Measurements from ENCODE around the gene KPTN. TPM values are rescaled to one million over a fixed set of nuclear protein-coding genes. Genes with fewer than 3 reads are reported as not detected.

The KPTN gene
- total RNA-seq, 1 donor from 2014 or later: 12.0 TPM

GRCh38 chr19:47444388-47444821 lies 39.6 kb downstream of the KPTN start:
- peak overlapping the region; percentile 25 for H3K27ac Mint-ChIP-seq (ENCODE audit: unreplicated experiment)
- DNase-seq (ENCODE audit: low spot score): peak; percentile 78
- TF ChIP-seq, protein P1, sequence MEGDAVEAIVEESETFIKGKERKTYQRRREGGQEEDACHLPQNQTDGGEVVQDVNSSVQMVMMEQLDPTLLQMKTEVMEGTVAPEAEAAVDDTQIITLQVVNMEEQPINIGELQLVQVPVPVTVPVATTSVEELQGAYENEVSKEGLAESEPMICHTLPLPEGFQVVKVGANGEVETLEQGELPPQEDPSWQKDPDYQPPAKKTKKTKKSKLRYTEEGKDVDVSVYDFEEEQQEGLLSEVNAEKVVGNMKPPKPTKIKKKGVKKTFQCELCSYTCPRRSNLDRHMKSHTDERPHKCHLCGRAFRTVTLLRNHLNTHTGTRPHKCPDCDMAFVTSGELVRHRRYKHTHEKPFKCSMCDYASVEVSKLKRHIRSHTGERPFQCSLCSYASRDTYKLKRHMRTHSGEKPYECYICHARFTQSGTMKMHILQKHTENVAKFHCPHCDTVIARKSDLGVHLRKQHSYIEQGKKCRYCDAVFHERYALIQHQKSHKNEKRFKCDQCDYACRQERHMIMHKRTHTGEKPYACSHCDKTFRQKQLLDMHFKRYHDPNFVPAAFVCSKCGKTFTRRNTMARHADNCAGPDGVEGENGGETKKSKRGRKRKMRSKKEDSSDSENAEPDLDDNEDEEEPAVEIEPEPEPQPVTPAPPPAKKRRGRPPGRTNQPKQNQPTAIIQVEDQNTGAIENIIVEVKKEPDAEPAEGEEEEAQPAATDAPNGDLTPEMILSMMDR (IDR thresholded peaks at IDR 0.05; ENCODE audit: unreplicated experiment): no peak
- H3K36me3 Mint-ChIP-seq (ENCODE audit: low read depth, unreplicated experiment): peaks cover 8% of the 10 kb centered on the region
- H3K4me3 Mint-ChIP-seq (ENCODE audit: unreplicated experiment): peak overlapping the region; percentile 29
- peaks cover 44% of the 10 kb centered on the region for H3K4me1 Mint-ChIP-seq (ENCODE audit: unreplicated experiment)
- no peaks in the 10 kb centered on the region for H3K9me3 Mint-ChIP-seq (ENCODE audit: unreplicated experiment)
- H3K27me3 Mint-ChIP-seq (ENCODE audit: unreplicated experiment): peaks cover 14% of the 10 kb centered on the region

- H3K9me3 Mint-ChIP-seq (ENCODE audit: unreplicated experiment): no peaks in the 10 kb centered on the region
- TF ChIP-seq, protein P1 (IDR thresholded peaks at IDR 0.05; ENCODE audit: unreplicated experiment): no peak
- peak overlapping the region; percentile 33 for H3K4me3 Mint-ChIP-seq (ENCODE audit: unreplicated experiment)
- DNase-seq (ENCODE audit: low spot score): no peak
- H3K36me3 Mint-ChIP-seq (ENCODE audit: low read depth, unreplicated experiment): peaks cover 7% of the 10 kb centered on the region
- H3K27me3 Mint-ChIP-seq (ENCODE audit: unreplicated experiment): peaks cover 17% of the 10 kb centered on the region
- H3K4me1 Mint-ChIP-seq (ENCODE audit: unreplicated experiment): peaks cover 42% of the 10 kb centered on the region
- no peak overlapping the region for H3K27ac Mint-ChIP-seq (ENCODE audit: unreplicated experiment)
These were observed 40.7 kb downstream of the KPTN start for GRCh38 chr19:47443331-47443730.

DNA sequence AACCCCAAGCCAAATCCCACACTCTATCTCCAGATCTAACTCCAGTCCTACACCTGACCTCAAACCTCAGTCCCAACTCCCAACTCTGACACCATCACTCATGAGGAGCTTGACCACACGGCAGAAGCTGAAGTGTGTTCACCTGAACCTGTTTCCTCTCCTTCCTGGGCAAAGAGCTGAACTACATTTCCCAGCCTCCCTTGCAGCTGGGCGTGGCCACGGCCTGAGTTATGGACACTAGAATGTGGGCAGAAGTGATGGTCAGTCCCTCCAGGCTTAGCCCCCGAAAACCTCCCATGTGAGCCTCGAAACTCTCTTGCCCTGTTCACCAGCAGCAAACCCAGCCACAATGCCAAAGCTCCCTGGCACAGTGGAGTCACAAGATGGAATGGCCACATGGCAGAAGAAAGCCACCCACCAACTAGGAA lies 45.2 kb downstream of the KPTN start:
- Mint-ChIP-seq H3K36me3 (ENCODE audit: low read depth, unreplicated experiment) (no peaks in the 10 kb centered on the region), H3K4me1 (ENCODE audit: unreplicated experiment) (peaks cover 16% of the 10 kb centered on the region), H3K27me3 (ENCODE audit: unreplicated experiment) (peaks cover 3% of the 10 kb centered on the region), H3K4me3 (ENCODE audit: unreplicated experiment) (no peak overlapping the region), H3K9me3 (ENCODE audit: unreplicated experiment) (no peaks in the 10 kb centered on the region), H3K27ac (ENCODE audit: unreplicated experiment) (no peak overlapping the region)
- TF ChIP-seq, protein P1 (IDR thresholded peaks at IDR 0.05; ENCODE audit: unreplicated experiment): no peak
- DNase-seq (ENCODE audit: low spot score): no peak

DNA sequence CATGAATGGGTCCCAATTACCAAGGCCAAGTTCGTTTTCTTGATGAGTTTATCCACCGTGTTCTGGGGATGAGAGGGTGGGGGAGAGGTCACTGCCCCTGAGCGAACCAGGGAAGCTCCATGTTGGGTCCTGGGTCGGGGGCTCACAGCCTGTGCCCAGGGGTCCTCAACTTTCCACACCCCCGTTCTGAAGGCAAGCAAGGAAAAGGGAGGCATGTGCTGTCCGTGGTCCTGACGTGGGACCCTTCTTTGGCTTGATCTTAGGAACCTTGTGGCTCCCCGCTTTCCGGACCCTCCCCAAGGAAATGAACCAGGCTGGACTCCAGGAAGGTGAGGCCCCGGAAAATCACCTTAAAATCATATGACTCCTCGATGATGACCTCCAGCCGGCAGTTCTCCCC lies 46.5 kb downstream of the KPTN start:
- Mint-ChIP-seq H3K4me1 (ENCODE audit: unreplicated experiment) (peaks cover 6% of the 10 kb centered on the region), H3K27me3 (ENCODE audit: unreplicated experiment) (peaks cover 3% of the 10 kb centered on the region), H3K4me3 (ENCODE audit: unreplicated experiment) (no peak overlapping the region), H3K36me3 (ENCODE audit: low read depth, unreplicated experiment) (no peaks in the 10 kb centered on the region), H3K9me3 (ENCODE audit: unreplicated experiment) (no peaks in the 10 kb centered on the region), H3K27ac (ENCODE audit: unreplicated experiment) (no peak overlapping the region)
- TF ChIP-seq, protein P1 (IDR thresholded peaks at IDR 0.05; ENCODE audit: unreplicated experiment): no peak
- no peak for DNase-seq (ENCODE audit: low spot score)

DNA sequence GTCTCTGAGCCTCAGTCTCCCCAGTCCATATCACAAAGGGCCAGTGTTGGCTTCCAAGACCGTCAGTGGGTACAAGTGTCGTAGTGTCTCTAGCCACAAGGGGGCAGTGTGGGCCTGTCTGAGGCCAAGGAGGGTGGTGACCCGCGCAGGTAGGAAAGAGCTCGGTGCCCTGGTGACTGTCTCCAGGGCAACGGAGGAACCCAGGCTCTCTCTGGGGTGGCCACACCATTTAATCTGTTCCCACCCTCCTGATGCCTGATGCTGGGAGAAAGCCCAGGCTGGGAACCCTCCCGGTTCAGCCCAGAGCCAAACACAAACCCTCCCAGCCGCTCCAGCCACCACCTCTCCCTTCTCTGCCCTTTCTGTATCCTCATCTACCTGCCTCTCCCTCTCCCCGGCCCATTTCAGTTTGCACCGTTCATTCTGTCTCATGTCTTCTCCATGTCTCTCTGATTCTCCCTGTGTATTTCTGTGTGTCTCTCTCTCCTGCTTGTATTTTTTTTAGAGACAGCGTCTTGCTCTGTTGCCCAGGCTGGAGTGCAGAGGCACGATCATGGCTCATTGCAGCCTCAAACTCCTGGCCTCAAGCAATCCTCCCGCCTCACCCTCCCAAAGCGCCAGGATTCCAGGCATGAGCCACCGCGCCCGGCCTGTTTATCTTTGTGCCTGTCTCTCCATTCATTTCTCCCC lies 47.2 kb downstream of the KPTN start:
- no peak overlapping the region for H3K27ac Mint-ChIP-seq (ENCODE audit: unreplicated experiment)
- no peaks in the 10 kb centered on the region for H3K36me3 Mint-ChIP-seq (ENCODE audit: low read depth, unreplicated experiment)
- H3K4me3 Mint-ChIP-seq (ENCODE audit: unreplicated experiment): no peak overlapping the region
- peak; percentile 86 for DNase-seq (ENCODE audit: low spot score)
- H3K9me3 Mint-ChIP-seq (ENCODE audit: unreplicated experiment): no peaks in the 10 kb centered on the region
- peaks cover 9% of the 10 kb centered on the region for H3K4me1 Mint-ChIP-seq (ENCODE audit: unreplicated experiment)
- H3K27me3 Mint-ChIP-seq (ENCODE audit: unreplicated experiment): peaks cover 5% of the 10 kb centered on the region
- TF ChIP-seq, protein P1 (IDR thresholded peaks at IDR 0.05; ENCODE audit: unreplicated experiment): peak; percentile 83
